Measurements from ENCODE around the gene CSN2.

DNA sequence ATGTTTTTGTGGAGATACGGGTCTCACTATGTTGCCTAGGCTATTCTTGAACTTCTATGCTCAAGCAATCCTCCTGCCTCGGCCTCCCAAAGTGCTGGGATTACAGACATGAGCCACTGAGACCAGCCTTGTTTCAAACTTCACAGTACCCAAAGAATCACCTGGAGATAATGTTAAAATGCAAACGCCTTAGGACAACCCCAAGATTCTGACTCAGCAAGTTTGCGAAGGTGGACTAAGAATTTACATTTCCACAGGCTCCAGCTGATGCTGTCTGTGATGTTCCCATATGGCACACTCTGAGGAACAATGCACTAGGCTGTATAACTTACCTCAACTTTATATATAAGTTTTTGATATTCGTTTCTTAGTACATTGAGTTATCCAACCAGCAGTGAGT lies 29.3 kb upstream of the CSN2 start:
- TF ChIP-seq, protein P1, sequence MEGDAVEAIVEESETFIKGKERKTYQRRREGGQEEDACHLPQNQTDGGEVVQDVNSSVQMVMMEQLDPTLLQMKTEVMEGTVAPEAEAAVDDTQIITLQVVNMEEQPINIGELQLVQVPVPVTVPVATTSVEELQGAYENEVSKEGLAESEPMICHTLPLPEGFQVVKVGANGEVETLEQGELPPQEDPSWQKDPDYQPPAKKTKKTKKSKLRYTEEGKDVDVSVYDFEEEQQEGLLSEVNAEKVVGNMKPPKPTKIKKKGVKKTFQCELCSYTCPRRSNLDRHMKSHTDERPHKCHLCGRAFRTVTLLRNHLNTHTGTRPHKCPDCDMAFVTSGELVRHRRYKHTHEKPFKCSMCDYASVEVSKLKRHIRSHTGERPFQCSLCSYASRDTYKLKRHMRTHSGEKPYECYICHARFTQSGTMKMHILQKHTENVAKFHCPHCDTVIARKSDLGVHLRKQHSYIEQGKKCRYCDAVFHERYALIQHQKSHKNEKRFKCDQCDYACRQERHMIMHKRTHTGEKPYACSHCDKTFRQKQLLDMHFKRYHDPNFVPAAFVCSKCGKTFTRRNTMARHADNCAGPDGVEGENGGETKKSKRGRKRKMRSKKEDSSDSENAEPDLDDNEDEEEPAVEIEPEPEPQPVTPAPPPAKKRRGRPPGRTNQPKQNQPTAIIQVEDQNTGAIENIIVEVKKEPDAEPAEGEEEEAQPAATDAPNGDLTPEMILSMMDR (IDR thresholded peaks at IDR 0.05), result no peak
- TF ChIP-seq POLR2AphosphoS5 (IDR thresholded peaks at IDR 0.05; ENCODE audit: insufficient read depth in 1 of 2, low read depth in 1 of 2) (no peak), POLR2A (IDR thresholded peaks at IDR 0.05) (no peak)
